Immature natural killer cell (primary cell): ENCODE data around the gene MT1F. TPM values are rescaled to one million over a fixed set of nuclear protein-coding genes. Genes with fewer than 3 reads are reported as not detected.
A peak's percentile ranks its signal among the peaks of the same experiment; 100 is the strongest.

Source experiments
- DNase-seq, 3 donors: peaks; one replicate each; pipeline ENCODE4 v3.0.0; 2022; ENCODE audit warnings: mixed read lengths in 1 of 3
- H3K27ac Mint-ChIP-seq, 6 donors: one replicate each; pipeline ENCODE4 v1.8.0; 2020; ENCODE audit warnings: mixed read lengths in 6 of 6, mild to moderate bottlenecking in 5 of 6, inconsistent platforms in 4 of 6, moderate library complexity in 3 of 6
- H3K27me3 Mint-ChIP-seq, 3 donors: one replicate each; pipeline ENCODE4 v1.8.0; 2020 to 2021; ENCODE audit warnings: low read depth in 3 of 3, mild to moderate bottlenecking in 3 of 3, mixed read lengths in 3 of 3, moderate library complexity in 3 of 3, inconsistent platforms in 1 of 3
- H3K36me3 Mint-ChIP-seq, 3 donors: one replicate each; pipeline ENCODE4 v1.8.0; 2020; ENCODE audit warnings: mixed read lengths in 3 of 3, inconsistent platforms in 2 of 3, mild to moderate bottlenecking in 2 of 3
- H3K4me1 Mint-ChIP-seq, 2 donors: one replicate each; pipeline ENCODE4 v1.8.0; 2020; ENCODE audit warnings: inconsistent platforms in 2 of 2, mild to moderate bottlenecking in 2 of 2, mixed read lengths in 2 of 2, moderate library complexity in 1 of 2
- H3K4me3 Mint-ChIP-seq, 5 donors: one replicate each; pipeline ENCODE4 v1.8.0; 2020; ENCODE audit warnings: mild to moderate bottlenecking in 5 of 5, mixed read lengths in 5 of 5, inconsistent platforms in 3 of 5, moderate library complexity in 3 of 5
- H3K9me3 Mint-ChIP-seq, 6 donors: one replicate each; pipeline ENCODE4 v1.8.0; 2020; ENCODE audit warnings: mild to moderate bottlenecking in 6 of 6, mixed read lengths in 6 of 6, inconsistent platforms in 4 of 6, moderate library complexity in 3 of 6
- polyA plus RNA-seq, 3 donors: library from polyadenylated mRNA; unstranded; fragments of 300-500 nt; fragmentation: Illumina TruSeq; gene quantifications; one replicate each; pipeline ENCODE4 v1.2.3, GENCODE V29; 2021

MT1F gene
- polyA plus RNA-seq, 3 donors from 2014 or later, result 6.4 to 39.1 (median 20.6) TPM

DNA sequence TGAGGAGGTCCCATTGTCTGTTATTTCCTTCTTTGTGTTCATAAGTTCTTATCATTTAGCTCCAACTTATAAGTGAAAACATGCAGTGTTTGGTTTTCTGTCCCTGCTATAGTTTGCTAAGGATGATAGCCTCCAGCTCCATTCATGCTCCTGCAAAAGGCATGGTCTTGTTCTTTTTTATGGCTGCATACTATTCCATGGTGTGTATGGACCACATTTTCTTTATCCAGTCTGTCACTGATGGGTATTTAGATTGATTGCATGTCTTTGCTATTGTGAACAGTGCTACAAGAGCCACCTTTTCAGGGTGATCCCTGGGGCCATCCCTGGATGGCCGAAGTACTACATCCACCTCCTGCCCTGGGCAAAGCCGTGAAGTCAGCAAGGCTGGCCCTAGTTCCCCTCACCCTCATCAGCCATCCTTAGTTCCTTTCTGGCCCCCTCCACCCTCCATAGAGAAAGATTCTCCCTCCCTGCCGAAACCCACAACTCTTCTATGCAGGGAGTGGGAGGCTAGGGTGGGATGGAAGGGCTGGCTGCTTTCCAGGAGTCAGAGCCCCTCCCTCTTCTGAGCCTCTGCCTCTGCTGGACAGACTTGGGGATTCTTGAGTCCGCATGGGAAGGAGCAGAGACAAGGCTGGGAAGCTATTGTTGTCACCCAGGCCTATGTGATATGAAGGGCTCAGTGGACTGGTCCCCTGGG, 32.8 kb downstream of the MT1F start:
- H3K36me3 Mint-ChIP-seq, result peaks cover 0 to 4% (median 3%) of the 10 kb centered on the region in 3 donors
- no peak for DNase-seq
- no peak overlapping the region for H3K27ac Mint-ChIP-seq
- H3K4me1 Mint-ChIP-seq, result no peaks in the 10 kb centered on the region
- H3K9me3 Mint-ChIP-seq, result no peaks in the 10 kb centered on the region
- no peak overlapping the region for H3K4me3 Mint-ChIP-seq
- peaks cover 2 to 8% (median 4%) of the 10 kb centered on the region in 3 donors for H3K27me3 Mint-ChIP-seq

GRCh38 chr16:56691885-56692284, 34.1 kb downstream of the MT1F start:
- H3K27ac Mint-ChIP-seq, result no peak overlapping the region

DNA sequence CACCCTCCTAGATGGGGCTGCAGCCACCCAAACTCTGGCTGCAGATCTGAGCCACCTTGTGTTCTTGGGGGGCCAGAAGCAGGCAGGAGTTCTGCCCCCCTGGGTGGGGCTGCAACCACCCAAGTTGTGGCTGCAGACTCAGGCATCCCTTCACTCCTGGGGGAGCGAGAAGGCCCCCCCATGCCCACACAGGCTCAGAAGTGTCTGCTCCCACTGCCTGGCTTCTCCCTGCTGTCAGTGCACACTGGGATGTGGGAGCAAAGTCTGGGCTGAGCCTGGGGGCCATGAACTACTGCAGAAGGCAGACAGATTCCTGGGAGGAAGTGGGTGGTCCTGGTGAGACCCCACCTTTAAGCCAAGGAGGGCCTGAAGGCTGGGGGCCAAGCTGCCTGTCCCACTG, 37.5 kb downstream of the MT1F start:
- Mint-ChIP-seq H3K27me3 (peaks cover 2 to 5% (median 3%) of the 10 kb centered on the region in 3 donors), H3K4me3 (no peak overlapping the region)
- DNase-seq, result no peak

More at GRCh38 chr16:56691885-56692284, 34.1 kb downstream of the MT1F start:
- Mint-ChIP-seq H3K4me1 (no peaks in the 10 kb centered on the region), H3K27me3 (peaks cover 2 to 6% (median 4%) of the 10 kb centered on the region in 3 donors), H3K9me3 (no peaks in the 10 kb centered on the region), H3K36me3 (no peaks in the 10 kb centered on the region), H3K4me3 (no peak overlapping the region)
- DNase-seq, result no peak

GRCh38 chr16:56697456-56698155, 39.8 kb downstream of the MT1F start:
- peaks cover 7 to 10% of the 10 kb centered on the region in 2 donors for H3K4me1 Mint-ChIP-seq
- no peaks in the 10 kb centered on the region for H3K9me3 Mint-ChIP-seq
- no peak overlapping the region for H3K27ac Mint-ChIP-seq
- H3K4me3 Mint-ChIP-seq, result no peak overlapping the region
- H3K27me3 Mint-ChIP-seq, result peaks cover 2 to 5% (median 2%) of the 10 kb centered on the region in 3 donors
- no peak for DNase-seq
- H3K36me3 Mint-ChIP-seq, result peaks cover 0 to 3% (median 0%) of the 10 kb centered on the region in 3 donors

More for the DNA sequence above, 37.5 kb downstream of the MT1F start:
- no peak overlapping the region for H3K27ac Mint-ChIP-seq
- H3K4me1 Mint-ChIP-seq, result no peaks in the 10 kb centered on the region
- no peaks in the 10 kb centered on the region for H3K9me3 Mint-ChIP-seq
- peaks cover 0 to 3% (median 0%) of the 10 kb centered on the region in 3 donors for H3K36me3 Mint-ChIP-seq

GRCh38 chr16:56700195-56700594, 42.4 kb downstream of the MT1F start:
- Mint-ChIP-seq H3K27me3 (peaks cover 0 to 5% (median 0%) of the 10 kb centered on the region in 3 donors), H3K9me3 (no peaks in the 10 kb centered on the region), H3K36me3 (peaks cover 0 to 3% (median 0%) of the 10 kb centered on the region in 3 donors), H3K27ac (peak overlapping the region in 1 of 6 donors; percentile 34), H3K4me1 (peaks cover 7 to 10% of the 10 kb centered on the region in 2 donors), H3K4me3 (no peak overlapping the region)
- no peak for DNase-seq

DNA sequence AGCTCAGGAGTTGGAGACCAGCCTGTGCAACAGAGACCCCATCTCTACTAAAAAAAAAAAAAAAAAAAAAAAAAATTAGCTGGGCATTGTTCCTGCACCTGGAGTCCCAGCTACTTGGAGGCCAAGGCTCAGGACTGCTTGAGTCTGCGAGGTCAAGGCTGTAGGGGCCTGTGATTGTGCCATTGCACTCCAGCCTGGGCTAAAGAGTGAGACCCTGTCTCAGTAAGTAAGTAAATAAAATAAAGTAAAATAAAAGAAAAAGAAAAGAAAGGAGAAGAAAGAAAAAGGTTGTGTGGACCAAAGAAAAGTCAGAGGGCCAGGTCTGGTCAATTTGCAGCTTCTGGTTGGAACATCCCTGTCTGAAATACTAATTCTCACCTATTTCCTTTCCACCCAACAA, 42.9 kb downstream of the MT1F start:
- Mint-ChIP-seq H3K27ac (no peak overlapping the region), H3K36me3 (peaks cover 0 to 3% (median 0%) of the 10 kb centered on the region in 3 donors), H3K4me3 (no peak overlapping the region), H3K4me1 (peaks cover 7 to 10% of the 10 kb centered on the region in 2 donors), H3K9me3 (no peaks in the 10 kb centered on the region), H3K27me3 (peaks cover 0 to 5% (median 0%) of the 10 kb centered on the region in 3 donors)
- DNase-seq, result no peak

- Mint-ChIP-seq H3K27ac (peak overlapping the region in 2 of 6 donors; percentile 28), H3K4me1 (peaks cover 7 to 10% of the 10 kb centered on the region in 2 donors), H3K36me3 (peaks cover 0 to 3% (median 0%) of the 10 kb centered on the region in 3 donors), H3K27me3 (peaks cover 0 to 5% (median 0%) of the 10 kb centered on the region in 3 donors), H3K9me3 (no peaks in the 10 kb centered on the region), H3K4me3 (peak overlapping the region in 1 of 5 donors; percentile 36)
- DNase-seq, result no peak
Observed at GRCh38 chr16:56701534-56701933, 43.8 kb downstream of the MT1F start.

DNA sequence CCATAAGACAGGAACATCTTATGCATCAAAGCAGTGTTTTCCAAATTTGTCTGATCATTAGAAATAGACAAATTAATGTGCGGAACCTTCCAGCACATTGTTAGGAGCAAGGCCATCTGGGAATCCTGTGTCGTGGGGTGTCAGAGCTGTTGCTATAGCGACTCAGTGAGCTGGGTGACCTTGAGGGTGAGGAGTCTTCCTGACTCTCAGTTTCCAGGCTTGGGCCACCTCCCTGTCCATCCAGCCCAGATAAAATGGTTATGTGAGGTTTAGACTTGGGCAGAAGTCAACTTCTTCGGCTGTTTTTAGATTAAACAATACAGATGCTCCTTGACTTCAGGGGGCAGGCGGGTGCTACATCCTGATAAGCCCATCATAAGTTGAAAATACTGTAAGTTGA, 45.1 kb downstream of the MT1F start:
- Mint-ChIP-seq H3K36me3 (peaks cover 0 to 2% (median 0%) of the 10 kb centered on the region in 3 donors), H3K27ac (no peak overlapping the region), H3K4me1 (peaks cover 7 to 10% of the 10 kb centered on the region in 2 donors), H3K27me3 (peaks cover 0 to 5% (median 0%) of the 10 kb centered on the region in 3 donors), H3K4me3 (no peak overlapping the region), H3K9me3 (no peaks in the 10 kb centered on the region)
- no peak for DNase-seq

Other genes starting within 250 kb of the MT1F start
- 10 to 100 TPM; 17.8 to 63.3 (median 40.3) TPM for gene AMFR, start 232.4 kb upstream of the MT1F start, polyA plus RNA-seq
- 10 to 100 TPM; 71.2 to 79.8 (median 76.8) TPM for gene NUDT21, start 206.6 kb upstream of the MT1F start, polyA plus RNA-seq
- gene OGFOD1, start 206.4 kb upstream of the MT1F start, polyA plus RNA-seq, result 10 to 100 TPM; 61.1 to 96.7 (median 80.5) TPM
- gene BBS2, start 137.9 kb upstream of the MT1F start, polyA plus RNA-seq, result 10 to 100 TPM; 16.9 to 25.6 (median 19.2) TPM
- gene MT4, start 92.9 kb upstream of the MT1F start, polyA plus RNA-seq, result not detected
- gene MT3, start 68.4 kb upstream of the MT1F start, polyA plus RNA-seq, result not detected
- gene MT2A, start 49.4 kb upstream of the MT1F start, polyA plus RNA-seq, result 100 to 1,000 TPM; 139 to 321 (median 313) TPM
- 1 to 10 TPM in 2 of 3 donors, not detected in 1; 1.4 to 2.5 TPM for gene MT1E, start 32.2 kb upstream of the MT1F start, polyA plus RNA-seq
- not detected for gene MT1M, start 25.3 kb upstream of the MT1F start, polyA plus RNA-seq
- not detected for gene MT1A, start 19.3 kb upstream of the MT1F start, polyA plus RNA-seq
- gene MT1B, start 6.1 kb upstream of the MT1F start, polyA plus RNA-seq, result not detected
- not detected for gene MT1G, start 10.1 kb downstream of the MT1F start, polyA plus RNA-seq
- not detected for gene MT1H, start 11.9 kb downstream of the MT1F start, polyA plus RNA-seq
- 10 to 100 TPM; 23.2 to 73.5 (median 69.4) TPM for gene MT1X, start 24.5 kb downstream of the MT1F start, polyA plus RNA-seq
- 10 to 100 TPM; 57.1 to 91.4 (median 68.3) TPM for gene NUP93, start 72.2 kb downstream of the MT1F start, polyA plus RNA-seq
- under 1 TPM in 1 of 3 donors, not detected in 2; 0.51 TPM for gene SLC12A3, start 207.2 kb downstream of the MT1F start, polyA plus RNA-seq